ENCODE results near the gene MAP7.

GRCh38 chr6:136500414-136500813 is 49.8 kb downstream of the MAP7 start:
- TF ChIP-seq, protein P1, sequence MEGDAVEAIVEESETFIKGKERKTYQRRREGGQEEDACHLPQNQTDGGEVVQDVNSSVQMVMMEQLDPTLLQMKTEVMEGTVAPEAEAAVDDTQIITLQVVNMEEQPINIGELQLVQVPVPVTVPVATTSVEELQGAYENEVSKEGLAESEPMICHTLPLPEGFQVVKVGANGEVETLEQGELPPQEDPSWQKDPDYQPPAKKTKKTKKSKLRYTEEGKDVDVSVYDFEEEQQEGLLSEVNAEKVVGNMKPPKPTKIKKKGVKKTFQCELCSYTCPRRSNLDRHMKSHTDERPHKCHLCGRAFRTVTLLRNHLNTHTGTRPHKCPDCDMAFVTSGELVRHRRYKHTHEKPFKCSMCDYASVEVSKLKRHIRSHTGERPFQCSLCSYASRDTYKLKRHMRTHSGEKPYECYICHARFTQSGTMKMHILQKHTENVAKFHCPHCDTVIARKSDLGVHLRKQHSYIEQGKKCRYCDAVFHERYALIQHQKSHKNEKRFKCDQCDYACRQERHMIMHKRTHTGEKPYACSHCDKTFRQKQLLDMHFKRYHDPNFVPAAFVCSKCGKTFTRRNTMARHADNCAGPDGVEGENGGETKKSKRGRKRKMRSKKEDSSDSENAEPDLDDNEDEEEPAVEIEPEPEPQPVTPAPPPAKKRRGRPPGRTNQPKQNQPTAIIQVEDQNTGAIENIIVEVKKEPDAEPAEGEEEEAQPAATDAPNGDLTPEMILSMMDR (IDR thresholded peaks at IDR 0.05; ENCODE audit: extremely low read depth in 1 of 2, insufficient read depth in 1 of 2, low read depth in 1 of 2, low read length in 2 of 2), result no peak
- no peak for TF ChIP-seq MYC (IDR thresholded peaks at IDR 0.05; ENCODE audit: low read depth, low read length)
- TF ChIP-seq POLR2AphosphoS5 (IDR thresholded peaks at IDR 0.05; ENCODE audit: insufficient read depth, low read depth, low read length), result no peak
- TF ChIP-seq POLR2A (IDR thresholded peaks at IDR 0.05; ENCODE audit: low read depth, low read length), result no peak
- TF ChIP-seq EZH2 (IDR thresholded peaks at IDR 0.05; ENCODE audit: borderline replicate concordance, low read depth, low read length, severe bottlenecking), result no peak
